Activated naive CD4-positive, alpha-beta T cell treated with anti-CD3 and anti-CD28 coated beads for 36 hours (primary cell): ENCODE results near the gene STON2. TPM values are rescaled to one million over a fixed set of nuclear protein-coding genes. Genes with fewer than 3 reads are reported as not detected.
"Not testable (repeated sequence)": the region's sequence is repeated elsewhere in the genome, so short reads cannot be mapped to it uniquely, and the experiment has no call there.

Experiments used
- CTCF ChIA-PET: fragments of 350-600 bp; sonication (Branson Sonifier 250); formaldehyde crosslinking; loops from one replicate; lab custom pipeline; 2021; ENCODE audit warnings: antibody characterized with exemption; lab: Charles Lee
- DNase-seq: peaks from one replicate; pipeline ENCODE4 v3.0.0-alpha.2; 2020
- H3K27ac Mint-ChIP-seq: one replicate; pipeline ENCODE4 v1.8.0; 2021; ENCODE audit warnings: mild to moderate bottlenecking, mixed read lengths
- H3K27me3 Mint-ChIP-seq: one replicate; pipeline ENCODE4 v1.8.0; 2021; ENCODE audit warnings: low read depth, mixed read lengths
- H3K36me3 Mint-ChIP-seq: one replicate; pipeline ENCODE4 v1.8.0; 2021; ENCODE audit warnings: low read depth, mixed read lengths
- H3K4me1 Mint-ChIP-seq: one replicate; pipeline ENCODE4 v1.8.0; 2021; ENCODE audit warnings: low read depth, mixed read lengths
- H3K4me3 Mint-ChIP-seq: one replicate; pipeline ENCODE4 v1.8.0; 2021; ENCODE audit warnings: mild to moderate bottlenecking, moderate library complexity, mixed read lengths
- H3K9me3 Mint-ChIP-seq: one replicate; pipeline ENCODE4 v1.8.0; 2021; ENCODE audit warnings: mixed read lengths
- intact Hi-C: fragments of 100-400 bp; cut with micrococcal nuclease; formaldehyde crosslinking; loops from one replicate; pipeline ENCODE4 v1.15.1; 2023
- total RNA-seq, 2 experiments: library from RNA; stranded (reverse); gene quantifications; one replicate each; pipeline ENCODE4 v1.2.3, GENCODE V29; 2021

STON2 gene
- total RNA-seq, 2 experiments from 2014 or later = 0.12 to 0.14 TPM

DNA sequence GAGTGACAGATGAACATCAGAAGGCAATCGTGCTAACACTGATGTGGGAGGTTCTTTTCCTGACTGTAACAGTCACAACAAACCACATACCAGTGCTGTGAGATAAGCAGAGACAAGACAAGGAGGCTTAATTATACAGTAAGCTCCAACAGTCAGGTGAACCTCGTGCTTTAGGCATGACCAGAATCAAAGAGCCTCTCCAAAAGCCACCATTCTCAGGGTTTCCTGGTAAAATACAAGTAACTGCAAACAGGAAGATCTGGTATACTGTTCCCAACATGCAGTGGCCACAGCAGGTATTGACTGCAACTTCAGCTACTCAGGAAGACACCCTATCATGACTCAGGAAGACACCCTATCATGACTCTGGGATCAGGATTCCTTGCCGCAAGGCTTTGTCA, 132.1 kb downstream of the STON2 start:
- intact Hi-C loops = no loop called here
- Mint-ChIP-seq H3K27ac (no peak overlapping the region), H3K4me3 (no peak overlapping the region), H3K27me3 (peaks cover 12% of the 10 kb centered on the region), H3K9me3 (no peaks in the 10 kb centered on the region), H3K4me1 (no peaks in the 10 kb centered on the region), H3K36me3 (no peaks in the 10 kb centered on the region)
- CTCF ChIA-PET = interaction anchor here (0.7 to 8.6 kb wide), 4 partner anchors 169 to 197 kb away, joined by 3 to 100 read pairs (median 8); no protein-coding TSS in a partner anchor
- DNase-seq = no peak

DNA sequence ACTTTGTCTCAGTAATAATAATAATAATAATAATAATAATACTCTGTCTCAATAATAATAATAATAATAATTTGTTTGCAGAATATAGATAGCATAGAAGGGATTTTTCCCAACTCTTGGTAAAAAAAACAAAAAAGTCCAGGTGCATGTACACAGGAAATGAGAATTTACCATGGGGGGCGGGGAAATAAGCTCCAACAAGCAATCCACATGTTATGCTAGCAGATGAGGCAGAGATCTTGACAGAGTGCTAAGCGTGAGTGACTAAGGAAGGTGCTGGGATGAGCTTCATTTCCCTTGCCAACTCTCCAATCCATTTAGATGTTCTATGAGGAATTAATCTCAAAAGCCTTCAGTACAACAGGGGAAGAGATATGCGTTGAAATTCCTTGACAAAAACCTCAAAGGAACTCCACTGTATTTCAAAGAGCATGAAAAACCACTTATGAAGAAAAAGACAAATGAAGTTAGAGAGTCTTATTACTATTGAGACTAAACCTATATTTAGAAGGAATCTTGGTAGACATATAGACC, 134.4 kb downstream of the STON2 start:
- Mint-ChIP-seq H3K36me3 (no peaks in the 10 kb centered on the region), H3K27me3 (peaks cover 15% of the 10 kb centered on the region), H3K4me1 (no peaks in the 10 kb centered on the region), H3K27ac (no peak overlapping the region), H3K9me3 (no peaks in the 10 kb centered on the region), H3K4me3 (no peak overlapping the region)
- intact Hi-C loops = no loop called here
- DNase-seq = no peak
- CTCF ChIA-PET = interaction anchor here (8.6 kb wide), 1 partner anchor 188 kb away, joined by 100 read pairs; no protein-coding TSS in a partner anchor

DNA sequence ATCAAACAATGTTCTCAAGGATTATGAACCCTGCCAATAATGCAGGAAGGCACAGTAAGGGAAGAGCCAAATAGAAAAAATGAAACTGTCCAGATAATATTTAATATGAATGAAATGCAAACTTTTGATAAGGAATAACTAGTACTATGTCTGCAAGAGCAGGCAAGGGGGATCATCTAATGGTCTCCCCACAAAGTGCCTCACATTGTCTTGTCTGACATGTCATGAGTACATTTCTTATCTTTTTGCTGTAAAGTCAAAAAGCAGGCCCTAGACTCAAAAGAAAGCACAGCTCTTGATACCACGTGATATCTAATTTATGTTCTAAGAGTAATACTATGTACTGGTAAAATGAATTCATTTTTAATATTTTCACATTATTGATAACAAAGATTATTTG, 135.5 kb downstream of the STON2 start:
- Mint-ChIP-seq H3K27ac (no peak overlapping the region), H3K36me3 (no peaks in the 10 kb centered on the region), H3K4me3 (no peak overlapping the region), H3K27me3 (peaks cover 15% of the 10 kb centered on the region), H3K4me1 (no peaks in the 10 kb centered on the region), H3K9me3 (no peaks in the 10 kb centered on the region)
- CTCF ChIA-PET = interaction anchor here (0.7 kb wide), 1 partner anchor 28 kb away, joined by 6 read pairs; no protein-coding TSS in a partner anchor
- DNase-seq = no peak
- intact Hi-C loops = no loop called here

DNA sequence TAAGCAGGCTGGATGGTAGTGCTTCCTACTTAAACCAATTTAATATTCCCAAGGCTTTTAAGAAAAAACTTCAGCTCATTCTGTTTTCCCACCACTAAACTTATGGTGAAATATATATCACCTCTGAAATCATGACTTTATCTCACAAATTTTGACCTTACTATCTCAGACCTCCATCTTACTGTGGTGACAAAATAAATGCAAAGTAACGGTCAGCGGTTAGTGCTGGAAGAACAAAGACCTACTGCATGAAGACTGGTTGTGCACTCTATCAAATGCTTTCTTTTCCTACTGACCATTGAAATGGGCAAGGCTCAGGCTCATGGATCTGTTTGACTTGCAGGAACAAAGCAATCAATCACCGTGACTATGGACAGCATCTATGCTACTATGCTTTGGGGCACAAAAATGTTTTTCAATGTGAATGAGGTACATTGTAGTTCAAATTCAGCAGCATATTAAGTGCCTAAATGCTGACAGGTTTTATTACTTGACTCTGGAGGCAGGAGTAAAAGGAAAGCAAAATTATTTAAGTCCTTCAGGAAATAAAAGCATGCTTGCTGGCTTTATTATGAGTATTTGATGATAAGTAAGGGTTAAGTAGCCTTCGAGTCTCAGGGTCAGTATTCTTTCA, 136.2 kb downstream of the STON2 start:
- H3K27ac Mint-ChIP-seq = no peak overlapping the region
- no peak for DNase-seq
- no peaks in the 10 kb centered on the region for H3K4me1 Mint-ChIP-seq
- no peaks in the 10 kb centered on the region for H3K9me3 Mint-ChIP-seq
- peaks cover 17% of the 10 kb centered on the region for H3K27me3 Mint-ChIP-seq
- no peaks in the 10 kb centered on the region for H3K36me3 Mint-ChIP-seq
- H3K4me3 Mint-ChIP-seq = no peak overlapping the region
- intact Hi-C loops = no loop called here
- CTCF ChIA-PET = interaction anchor here (0.7 kb wide), 1 partner anchor 191 kb away, joined by 6 read pairs; no protein-coding TSS in a partner anchor

DNA sequence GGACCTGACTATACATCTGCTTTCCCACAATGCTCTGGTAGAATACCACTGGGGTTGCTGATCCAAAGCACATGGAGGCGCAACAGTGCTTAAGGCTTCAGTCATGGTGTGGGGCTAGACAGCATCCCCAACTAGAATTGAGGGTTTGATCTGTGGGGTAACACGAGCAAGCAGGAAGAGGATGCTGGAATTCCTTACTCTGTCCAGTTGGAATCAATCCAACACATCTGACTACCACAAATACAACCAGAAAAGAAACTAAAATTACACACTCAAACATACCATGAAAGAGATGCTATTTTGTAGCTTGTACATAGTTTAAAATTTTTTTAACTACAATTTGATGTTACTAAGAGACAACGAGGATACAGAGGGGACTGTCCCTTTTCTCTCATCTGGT, 138.9 kb downstream of the STON2 start:
- H3K27ac Mint-ChIP-seq = no peak overlapping the region
- no peak overlapping the region for H3K4me3 Mint-ChIP-seq
- DNase-seq = no peak
- H3K36me3 Mint-ChIP-seq = no peaks in the 10 kb centered on the region
- H3K27me3 Mint-ChIP-seq = peaks cover 5% of the 10 kb centered on the region
- no peaks in the 10 kb centered on the region for H3K9me3 Mint-ChIP-seq
- intact Hi-C loops = no loop called here
- H3K4me1 Mint-ChIP-seq = peaks cover 6% of the 10 kb centered on the region
- CTCF ChIA-PET = no interaction called here

DNA sequence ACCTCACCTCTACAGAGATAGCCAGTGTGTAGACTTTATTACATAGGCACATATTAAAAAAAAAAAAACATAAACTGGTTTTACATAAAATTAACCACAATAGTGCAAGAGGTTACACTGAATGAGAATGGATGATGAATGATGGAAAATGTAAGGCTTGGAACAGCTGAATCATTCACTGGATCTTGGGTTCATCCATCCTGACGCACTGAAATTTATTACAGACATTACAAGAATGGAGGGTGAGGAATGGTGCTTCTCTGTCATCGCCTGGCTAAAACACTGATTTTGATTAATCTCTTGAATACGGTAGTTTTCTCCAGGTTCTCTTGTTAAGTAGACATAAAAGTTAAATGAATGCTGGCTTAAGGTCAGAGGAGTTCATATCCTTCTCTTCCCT, 139.4 kb downstream of the STON2 start:
- Mint-ChIP-seq H3K27me3 (peaks cover 5% of the 10 kb centered on the region), H3K9me3 (no peaks in the 10 kb centered on the region), H3K36me3 (no peaks in the 10 kb centered on the region), H3K4me1 (peaks cover 6% of the 10 kb centered on the region), H3K4me3 (no peak overlapping the region), H3K27ac (no peak overlapping the region)
- CTCF ChIA-PET = no interaction called here
- intact Hi-C loops = no loop called here
- DNase-seq = no peak

DNA sequence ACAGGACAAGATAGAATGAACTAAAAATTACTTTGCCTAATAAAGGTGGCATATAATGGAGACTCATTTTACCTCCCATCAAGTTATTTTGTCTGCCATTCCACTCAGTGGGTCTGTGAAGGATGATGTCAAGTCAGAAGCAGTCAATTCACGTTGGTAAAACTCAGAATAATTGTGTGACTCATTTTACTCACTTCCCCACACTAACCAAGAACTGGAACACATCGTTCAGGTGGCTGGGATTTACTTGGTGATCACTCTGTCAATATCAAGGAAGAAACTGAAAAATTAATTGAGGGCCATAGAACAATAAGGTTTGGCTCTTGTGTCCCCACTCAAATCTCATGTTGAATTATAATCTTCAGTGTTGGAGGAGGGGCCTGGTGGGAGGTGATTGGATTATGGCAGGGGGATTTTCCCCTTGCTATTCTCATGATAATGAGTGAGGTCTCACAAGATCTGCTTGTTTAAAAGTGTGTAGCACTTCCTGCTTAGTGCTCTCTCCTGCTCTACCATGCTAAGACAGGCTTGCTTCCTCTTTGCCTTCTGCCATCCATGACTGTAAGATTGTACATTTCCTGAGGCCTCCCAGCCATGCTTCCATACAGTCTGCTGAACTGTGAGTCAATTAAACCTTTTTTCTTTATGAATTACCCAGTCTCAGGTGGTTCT, 143.7 kb downstream of the STON2 start:
- Mint-ChIP-seq H3K4me1 (peaks cover 6% of the 10 kb centered on the region), H3K9me3 (no peaks in the 10 kb centered on the region), H3K27ac (no peak overlapping the region), H3K36me3 (no peaks in the 10 kb centered on the region), H3K27me3 (peaks cover 2% of the 10 kb centered on the region), H3K4me3 (no peak overlapping the region)
- DNase-seq = no peak
- CTCF ChIA-PET = no interaction called here
- intact Hi-C loops = no loop called here

DNA sequence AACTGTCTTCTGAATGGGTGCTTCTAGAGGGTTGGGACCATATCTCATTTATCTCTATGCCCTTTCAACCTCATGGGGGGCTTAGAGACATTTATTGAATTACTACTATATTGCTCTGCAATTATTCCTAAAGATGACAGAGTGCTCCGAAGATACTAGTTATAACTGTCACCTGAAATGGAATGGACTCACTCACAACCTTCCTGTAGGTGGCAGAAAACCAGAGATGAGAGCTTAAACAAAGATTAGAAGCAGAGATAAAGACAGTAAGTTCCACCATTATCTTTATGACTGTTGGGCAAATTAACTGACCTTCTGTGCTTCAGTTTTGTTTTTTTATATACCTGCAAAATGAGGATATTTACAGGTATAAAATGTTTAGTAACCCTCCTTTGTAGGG, 147.8 kb downstream of the STON2 start:
- CTCF ChIA-PET = interaction anchor here (1.5 kb wide), 1 partner anchor 17 kb away, joined by 3 read pairs; no protein-coding TSS in a partner anchor
- H3K27ac Mint-ChIP-seq = no peak overlapping the region
- no peak overlapping the region for H3K4me3 Mint-ChIP-seq
- no peak for DNase-seq
- H3K36me3 Mint-ChIP-seq = no peaks in the 10 kb centered on the region
- H3K27me3 Mint-ChIP-seq = no peaks in the 10 kb centered on the region
- no peaks in the 10 kb centered on the region for H3K9me3 Mint-ChIP-seq
- intact Hi-C loops = no loop called here
- peaks cover 6% of the 10 kb centered on the region for H3K4me1 Mint-ChIP-seq

DNA sequence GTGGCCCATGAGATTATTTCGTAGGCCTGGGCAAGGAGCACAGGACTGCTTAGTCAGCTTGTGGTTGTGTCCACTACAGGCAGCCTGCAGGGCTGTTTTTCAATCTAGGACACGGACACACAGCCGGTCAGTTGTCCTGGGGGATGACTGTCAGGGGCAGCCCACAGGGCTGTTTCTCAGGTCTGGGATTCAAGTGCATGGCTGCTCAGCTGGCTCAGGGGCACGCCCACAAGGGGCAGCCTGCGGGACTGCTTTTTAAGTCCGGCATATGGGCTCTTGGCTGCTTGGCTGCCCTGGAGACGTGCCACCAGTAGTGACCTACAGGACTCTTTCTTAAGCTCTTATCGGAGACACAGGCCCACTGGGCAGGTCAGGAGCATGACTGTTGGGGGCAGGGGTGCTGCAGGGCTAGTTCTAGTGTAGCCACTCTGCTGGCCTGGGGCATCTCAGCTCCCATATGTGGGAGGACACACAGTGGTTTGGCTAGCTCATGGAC, 152.8 kb downstream of the STON2 start:
- Mint-ChIP-seq H3K9me3 (peaks cover 5% of the 10 kb centered on the region), H3K27me3 (peaks cover 3% of the 10 kb centered on the region), H3K36me3 (peaks cover 2% of the 10 kb centered on the region), H3K4me1 (no peaks in the 10 kb centered on the region), H3K4me3 (no peak overlapping the region), H3K27ac (no peak overlapping the region)
- DNase-seq = no peak
- CTCF ChIA-PET = no interaction called here
- intact Hi-C loops = no loop called here

DNA sequence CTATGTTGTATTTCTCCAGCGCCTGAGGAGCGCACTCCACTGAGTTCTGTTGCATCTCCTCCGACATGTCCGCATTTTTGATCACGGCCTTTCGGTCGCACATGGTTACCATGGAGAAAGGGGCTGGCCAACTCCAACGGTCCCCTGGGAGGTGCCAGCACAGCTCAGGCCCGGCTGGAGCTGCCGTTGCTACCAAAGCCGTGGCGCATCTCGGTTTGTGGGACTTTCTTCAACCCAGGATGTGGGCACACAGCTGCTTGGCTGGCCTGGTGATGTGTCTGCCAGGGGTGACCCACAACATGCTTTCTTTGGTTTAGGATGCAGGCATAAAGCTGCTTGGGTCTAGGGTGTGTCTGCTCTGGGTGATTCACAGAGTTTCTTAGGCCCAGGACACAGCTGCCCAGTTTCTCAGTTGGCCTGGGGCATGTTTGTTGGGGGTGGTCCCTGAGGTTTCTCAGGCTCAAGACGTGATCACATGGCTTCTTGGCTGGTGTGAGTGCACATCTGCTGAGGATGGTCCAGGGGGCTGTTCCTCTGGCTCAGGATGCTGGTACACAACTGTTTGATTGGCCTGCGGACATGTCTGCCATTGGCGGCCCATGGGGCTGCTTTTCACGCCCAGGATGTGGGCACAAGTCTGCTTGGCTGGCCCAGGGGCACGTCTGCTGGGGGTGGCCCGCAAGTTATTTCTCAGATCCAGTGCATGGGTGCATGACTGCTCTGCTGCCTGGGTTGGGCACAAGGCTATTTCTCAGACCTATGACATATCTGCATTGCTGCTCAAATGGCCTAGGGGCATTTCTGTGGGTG, 153.5 kb downstream of the STON2 start:
- H3K27me3 Mint-ChIP-seq = peaks cover 3% of the 10 kb centered on the region
- H3K4me3 Mint-ChIP-seq = no peak overlapping the region
- CTCF ChIA-PET = interaction anchor here (0.6 kb wide), 1 partner anchor 100 kb away, joined by 3 read pairs; no protein-coding TSS in a partner anchor
- no peaks in the 10 kb centered on the region for H3K4me1 Mint-ChIP-seq
- intact Hi-C loops = no loop called here
- H3K27ac Mint-ChIP-seq = no peak overlapping the region
- H3K9me3 Mint-ChIP-seq = peaks cover 5% of the 10 kb centered on the region
- DNase-seq = no peak
- H3K36me3 Mint-ChIP-seq = peaks cover 2% of the 10 kb centered on the region

DNA sequence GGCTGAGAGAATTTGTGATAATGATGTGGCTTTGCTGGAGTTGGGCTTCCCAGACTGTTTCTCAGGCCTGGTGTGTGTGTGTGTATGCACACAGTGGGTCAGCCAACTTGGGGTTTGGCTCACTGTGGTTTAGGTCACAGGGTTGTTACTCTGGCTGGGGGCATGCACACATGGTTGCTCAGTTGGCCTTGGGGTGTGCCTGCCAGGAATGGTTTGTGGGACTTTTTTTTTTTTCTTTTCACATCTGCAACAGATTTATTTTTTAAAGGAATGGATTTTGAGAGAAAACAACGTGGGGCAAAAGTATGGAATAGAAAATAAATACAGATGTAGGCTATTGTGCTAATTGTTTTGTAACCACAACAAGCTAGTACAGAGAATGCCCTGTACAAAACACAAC, 154.4 kb downstream of the STON2 start:
- Mint-ChIP-seq H3K9me3 (peaks cover 5% of the 10 kb centered on the region), H3K27me3 (peaks cover 3% of the 10 kb centered on the region), H3K4me3 (no peak overlapping the region), H3K36me3 (peaks cover 2% of the 10 kb centered on the region), H3K27ac (no peak overlapping the region), H3K4me1 (no peaks in the 10 kb centered on the region)
- intact Hi-C loops = no loop called here
- CTCF ChIA-PET = interaction anchor here (0.6 kb wide), 1 partner anchor 101 kb away, joined by 3 read pairs; no protein-coding TSS in a partner anchor
- no peak for DNase-seq

DNA sequence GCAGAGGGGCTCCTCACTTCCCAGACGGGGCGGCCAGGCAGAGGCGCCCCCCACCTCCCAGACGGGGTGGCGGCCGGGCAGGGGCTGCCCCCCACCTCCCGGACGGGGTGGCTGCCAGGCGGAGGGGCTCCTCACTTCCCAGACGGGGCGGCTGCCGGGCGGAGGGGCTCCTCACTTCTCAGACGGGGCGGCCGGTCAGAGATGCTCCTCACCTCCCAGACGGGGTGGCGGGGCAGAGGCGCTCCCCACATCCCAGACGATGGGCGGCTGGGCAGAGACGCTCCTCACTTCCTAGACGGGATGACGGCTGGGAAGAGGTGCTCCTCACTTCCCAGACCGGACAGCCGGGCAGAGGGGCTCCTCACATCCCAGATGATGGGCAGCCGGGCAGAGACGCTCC, 155.7 kb downstream of the STON2 start:
- H3K4me1 Mint-ChIP-seq, intact Hi-C loops, H3K27me3 Mint-ChIP-seq, CTCF ChIA-PET, H3K27ac Mint-ChIP-seq, H3K36me3 Mint-ChIP-seq, H3K4me3 Mint-ChIP-seq, DNase-seq, H3K9me3 Mint-ChIP-seq: not testable (repeated sequence)
